Stimulated activated effector memory CD8-positive, alpha-beta T cell treated with anti-CD3 and anti-CD28 coated beads, Interleukin-12 subunit alpha, Interleukin-12 subunit beta, amount 100 ng/mL, for 72 hours (primary cell): Measurements from ENCODE around the gene TRNP1.
"Not testable (repeated sequence)": the region's sequence is repeated elsewhere in the genome, so short reads cannot be mapped to it uniquely, and the experiment has no call there.

Experiments used
- ATAC-seq: fragments of 150-1000 bp; cut with Tn5 transposase; 2 replicates; pipeline ENCODE4 v1.10.0; 2021
- DNase-seq, 2 donors: peaks; one replicate each; pipeline ENCODE4 v3.0.0; 2021 to 2022; ENCODE audit warnings: low spot score in 2 of 2
- H3K27ac Mint-ChIP-seq: one replicate; pipeline ENCODE4 v1.8.0; 2022; ENCODE audit warnings: mild to moderate bottlenecking, mixed read lengths
- H3K36me3 Mint-ChIP-seq: one replicate; pipeline ENCODE4 v1.8.0; 2022; ENCODE audit warnings: mild to moderate bottlenecking, mixed read lengths
- H3K4me1 Mint-ChIP-seq: one replicate; pipeline ENCODE4 v1.8.0; 2022; ENCODE audit warnings: mixed read lengths
- H3K4me3 Mint-ChIP-seq: one replicate; pipeline ENCODE4 v1.8.0; 2022; ENCODE audit warnings: mild to moderate bottlenecking, mixed read lengths
- H3K9me3 Mint-ChIP-seq: one replicate; pipeline ENCODE4 v1.8.0; 2022; ENCODE audit warnings: mixed read lengths

The TRNP1 gene, protein sequence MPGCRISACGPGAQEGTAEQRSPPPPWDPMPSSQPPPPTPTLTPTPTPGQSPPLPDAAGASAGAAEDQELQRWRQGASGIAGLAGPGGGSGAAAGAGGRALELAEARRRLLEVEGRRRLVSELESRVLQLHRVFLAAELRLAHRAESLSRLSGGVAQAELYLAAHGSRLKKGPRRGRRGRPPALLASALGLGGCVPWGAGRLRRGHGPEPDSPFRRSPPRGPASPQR

DNA sequence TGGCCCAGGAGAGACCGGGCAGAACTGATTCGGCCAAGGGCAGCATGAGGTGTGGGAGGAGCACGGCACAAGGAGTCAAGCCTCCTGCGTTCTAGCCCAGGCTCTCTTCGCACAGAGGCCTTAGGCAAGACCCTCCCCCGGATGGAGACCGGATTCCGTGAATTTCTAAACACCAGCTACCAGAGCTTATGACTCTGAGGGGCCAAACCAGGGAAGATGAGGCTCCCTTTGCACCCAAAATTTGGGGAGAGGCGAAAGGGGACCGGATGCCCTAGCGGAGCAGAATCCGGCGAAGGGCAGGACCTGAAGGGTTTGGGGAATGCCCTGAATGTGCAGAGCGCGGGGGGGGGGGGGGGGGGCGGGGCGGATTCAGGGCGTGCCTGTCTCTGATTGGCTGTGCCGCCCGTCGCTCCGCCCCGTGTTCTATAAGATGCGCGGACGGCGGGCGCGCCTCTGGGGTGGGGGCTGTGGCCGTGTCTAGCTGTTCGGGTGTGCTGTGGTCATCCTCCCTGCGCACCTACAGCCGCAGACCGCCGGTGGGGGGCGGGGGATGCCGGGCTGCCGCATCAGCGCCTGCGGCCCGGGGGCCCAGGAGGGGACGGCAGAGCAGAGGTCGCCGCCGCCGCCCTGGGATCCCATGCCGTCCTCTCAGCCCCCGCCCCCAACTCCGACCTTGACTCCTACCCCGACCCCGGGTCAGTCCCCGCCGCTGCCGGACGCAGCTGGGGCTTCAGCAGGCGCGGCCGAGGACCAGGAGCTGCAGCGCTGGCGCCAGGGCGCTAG is at the start of gene TRNP1:
Gene TRNP1 (plus strand): TSS at position 456 of the 783 bp plus-strand sequence. CDS start 95 bp downstream, at position 551.
- Mint-ChIP-seq H3K4me1 (peaks cover 24% of the 10 kb centered on the region), H3K27ac (no peak within 1 kb of the TSS), H3K9me3 (no peaks in the 10 kb centered on the region), H3K36me3 (no peaks in the 10 kb centered on the region), H3K4me3 (peak within 1 kb of the TSS; percentile 76)
- ATAC-seq (peak; percentile 73), DNase-seq (peak; percentile 55 to 83)

DNA sequence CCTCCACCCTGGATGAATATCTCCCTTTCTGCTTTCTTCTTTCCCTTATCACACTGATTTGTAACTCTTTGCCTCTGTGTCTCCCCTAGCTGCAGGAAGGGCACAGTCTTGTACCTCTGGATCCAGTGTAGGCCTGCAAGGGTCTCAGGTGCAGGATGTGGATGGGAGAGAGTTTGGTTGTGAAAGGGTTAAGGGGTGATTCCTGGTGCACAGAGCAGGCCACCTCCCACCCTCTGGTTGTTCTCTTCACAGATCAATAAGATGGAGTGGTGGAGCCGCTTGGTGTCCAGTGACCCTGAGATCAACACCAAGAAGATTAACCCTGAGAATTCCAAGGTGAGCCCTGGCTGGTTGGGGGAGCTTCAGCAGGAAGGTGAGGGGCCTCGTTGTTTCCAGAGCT is 48.4 kb upstream of the TRNP1 start:
- Mint-ChIP-seq H3K27ac (peak overlapping the region; percentile 26), H3K4me1 (no peaks in the 10 kb centered on the region), H3K9me3 (no peaks in the 10 kb centered on the region), H3K36me3 (peaks cover 84% of the 10 kb centered on the region), H3K4me3 (no peak overlapping the region)
- DNase-seq (no peak), ATAC-seq (no peak)

DNA sequence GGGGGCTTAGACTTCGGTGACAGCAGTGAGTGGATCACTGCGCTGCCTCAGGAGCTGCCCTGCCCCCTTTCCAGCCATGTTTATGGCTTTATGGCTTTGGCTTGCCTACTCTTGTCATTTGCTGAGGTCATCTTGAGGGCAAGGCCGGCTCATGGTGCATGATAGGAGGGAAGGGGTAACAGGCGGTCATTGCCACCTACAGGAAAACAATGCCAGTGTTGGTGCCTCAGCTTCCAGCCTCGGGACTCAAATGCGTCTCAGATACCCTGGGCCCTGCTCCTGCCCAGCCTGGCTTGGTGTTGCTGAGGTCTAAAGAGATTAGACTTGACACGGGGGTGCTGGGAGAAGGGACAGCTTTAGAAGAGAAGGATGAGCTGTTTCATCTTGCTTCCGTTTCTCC is 47.8 kb upstream of the TRNP1 start:
- H3K4me3 Mint-ChIP-seq, result no peak overlapping the region
- ATAC-seq (no peak), DNase-seq (no peak)
- H3K9me3 Mint-ChIP-seq, result no peaks in the 10 kb centered on the region
- peaks cover 78% of the 10 kb centered on the region for H3K36me3 Mint-ChIP-seq
- H3K27ac Mint-ChIP-seq, result peak overlapping the region; percentile 26
- H3K4me1 Mint-ChIP-seq, result no peaks in the 10 kb centered on the region

DNA sequence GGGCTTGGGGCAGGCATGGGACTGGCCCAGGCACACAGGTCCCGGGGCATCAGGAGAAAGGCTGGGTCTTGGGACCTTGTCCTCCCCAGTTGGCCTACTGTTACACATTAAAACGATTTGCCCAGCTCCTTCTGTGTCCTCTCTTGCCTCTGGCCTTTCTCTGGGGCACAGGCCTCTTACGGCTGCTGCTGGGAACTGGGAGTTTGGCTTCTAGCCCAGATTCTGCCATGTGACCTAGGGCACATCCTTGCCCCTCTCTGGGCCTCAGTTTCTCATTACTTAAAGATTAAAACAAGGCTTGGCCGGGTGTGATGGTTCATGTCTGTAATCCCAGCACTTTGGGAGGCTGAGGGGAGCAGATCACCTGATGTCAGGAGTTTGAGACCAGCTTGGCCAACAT is 47.2 kb upstream of the TRNP1 start:
- H3K4me3 Mint-ChIP-seq, result no peak overlapping the region
- ATAC-seq, result no peak
- no peak for DNase-seq
- peak overlapping the region; percentile 40 for H3K27ac Mint-ChIP-seq
- no peaks in the 10 kb centered on the region for H3K9me3 Mint-ChIP-seq
- H3K4me1 Mint-ChIP-seq, result no peaks in the 10 kb centered on the region
- peaks cover 73% of the 10 kb centered on the region for H3K36me3 Mint-ChIP-seq

DNA sequence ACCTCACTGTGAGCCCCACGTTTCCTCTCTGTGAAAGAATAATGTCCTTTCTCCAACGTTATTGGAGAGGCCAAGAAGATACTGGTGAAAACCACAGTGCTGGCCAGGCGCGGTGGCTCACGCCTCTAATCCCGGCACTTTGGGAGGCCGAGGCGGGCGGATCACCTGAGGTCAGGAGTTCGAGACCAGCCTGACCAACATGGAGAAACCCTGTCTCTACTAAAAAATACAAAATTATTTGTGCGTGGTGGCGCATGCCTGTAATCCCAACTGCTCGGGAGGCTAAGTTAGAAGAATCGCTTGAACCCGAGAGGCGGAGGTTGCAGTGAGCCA is 44.8 kb upstream of the TRNP1 start:
- peaks cover 49% of the 10 kb centered on the region for H3K36me3 Mint-ChIP-seq
- H3K4me1 Mint-ChIP-seq, H3K4me3 Mint-ChIP-seq, H3K9me3 Mint-ChIP-seq, DNase-seq, ATAC-seq, H3K27ac Mint-ChIP-seq: not testable (repeated sequence)

DNA sequence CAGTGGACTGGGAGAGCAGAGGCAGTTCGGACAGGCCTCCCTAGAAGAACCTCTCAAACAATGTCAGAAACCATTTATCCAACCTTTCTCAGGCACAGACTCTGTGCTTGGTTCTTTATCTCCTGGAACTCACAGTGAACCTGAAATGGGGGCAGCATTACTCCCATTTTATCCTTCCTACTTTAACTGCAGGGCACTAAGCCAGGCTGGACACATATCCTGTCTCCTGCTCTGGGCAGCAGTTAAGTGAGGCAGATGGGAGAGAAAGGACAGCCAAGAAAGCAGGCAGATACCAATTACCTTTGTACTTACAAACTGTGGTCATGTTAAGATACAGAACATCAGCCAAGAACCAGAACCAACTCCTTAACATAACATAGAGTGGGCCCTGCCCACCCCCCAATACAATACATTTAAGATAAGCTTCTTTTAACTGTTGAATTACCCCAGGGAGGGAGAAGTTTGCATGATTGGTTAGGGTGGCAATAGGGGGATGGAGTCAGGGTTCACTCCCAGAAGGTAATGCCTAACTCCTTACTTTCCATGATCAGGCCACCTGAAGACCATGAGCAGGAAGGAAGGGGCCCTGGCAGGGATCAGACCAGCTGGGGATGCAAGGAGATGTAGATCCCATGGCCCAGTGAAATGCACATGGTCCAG is 44.1 kb upstream of the TRNP1 start:
- Mint-ChIP-seq H3K36me3 (peaks cover 42% of the 10 kb centered on the region), H3K4me3 (no peak overlapping the region), H3K9me3 (no peaks in the 10 kb centered on the region), H3K4me1 (no peaks in the 10 kb centered on the region), H3K27ac (no peak overlapping the region)
- DNase-seq, result no peak
- no peak for ATAC-seq

DNA sequence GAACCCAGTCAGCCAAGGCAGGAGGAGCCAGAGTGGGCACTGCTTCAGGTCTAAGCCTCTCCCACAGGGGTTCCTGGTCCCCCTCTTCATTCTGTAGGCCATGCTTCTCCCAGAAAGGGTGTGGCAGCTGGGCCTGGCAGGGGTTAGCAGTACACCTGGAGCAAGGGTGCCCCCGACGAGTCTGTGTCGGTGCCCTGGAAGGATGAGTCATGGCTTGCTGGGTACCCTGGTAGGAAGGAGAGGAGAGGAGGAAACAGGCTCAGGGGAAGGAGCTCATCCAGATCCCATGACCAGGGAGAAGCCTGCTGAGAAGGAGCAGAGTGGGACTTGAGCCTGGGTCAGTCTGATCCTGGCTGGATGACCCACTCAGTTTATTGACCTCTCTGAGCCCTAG is 43.6 kb upstream of the TRNP1 start:
- ATAC-seq, result no peak
- peaks cover 37% of the 10 kb centered on the region for H3K36me3 Mint-ChIP-seq

DNA sequence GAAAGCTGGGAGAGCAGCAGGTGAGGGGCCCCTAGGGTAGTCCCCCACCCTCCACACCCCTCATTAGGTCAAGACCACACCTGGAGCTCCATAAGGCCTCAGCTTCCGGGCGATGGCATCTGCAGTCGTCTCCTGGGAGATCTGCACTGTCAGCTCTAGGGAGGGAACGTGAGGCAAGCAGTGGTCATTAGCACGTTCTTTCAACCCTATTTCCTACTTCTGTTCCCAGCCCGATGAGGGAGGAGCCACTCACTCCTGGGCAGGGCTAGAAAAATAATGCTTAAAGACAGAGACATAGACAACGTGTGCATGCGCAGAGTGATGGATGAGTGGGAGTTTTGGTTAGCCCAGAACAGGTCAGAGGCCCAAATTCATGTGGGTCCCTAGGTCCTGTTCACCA is 42.9 kb upstream of the TRNP1 start:
- no peaks in the 10 kb centered on the region for H3K4me1 Mint-ChIP-seq
- H3K9me3 Mint-ChIP-seq, result no peaks in the 10 kb centered on the region
- ATAC-seq (no peak), DNase-seq (no peak)
- H3K27ac Mint-ChIP-seq, result no peak overlapping the region
- H3K36me3 Mint-ChIP-seq, result peaks cover 30% of the 10 kb centered on the region
- no peak overlapping the region for H3K4me3 Mint-ChIP-seq

More for the DNA sequence above, 43.6 kb upstream of the TRNP1 start:
- Mint-ChIP-seq H3K4me3 (no peak overlapping the region), H3K4me1 (no peaks in the 10 kb centered on the region), H3K9me3 (no peaks in the 10 kb centered on the region), H3K27ac (no peak overlapping the region)
- no peak for DNase-seq

DNA sequence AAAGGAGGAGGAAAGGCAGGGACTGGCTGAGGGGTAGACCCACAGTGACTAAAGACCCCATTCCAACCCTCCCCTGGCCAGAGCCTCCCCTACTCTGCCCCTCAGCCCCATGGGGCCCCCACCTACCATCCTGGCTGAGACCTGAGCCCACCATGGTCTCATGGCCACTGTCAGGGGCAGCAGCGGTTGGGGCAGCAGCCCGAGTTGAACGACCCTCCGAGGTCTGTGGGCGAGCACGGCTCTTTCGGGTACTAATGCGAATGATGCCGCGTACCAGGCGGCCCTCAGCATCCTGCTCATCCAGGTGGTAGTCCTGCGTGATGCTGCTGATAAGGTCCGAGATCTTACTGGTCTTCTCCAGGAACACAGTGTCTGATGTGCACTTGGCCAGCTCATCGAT is 42.3 kb upstream of the TRNP1 start:
- Mint-ChIP-seq H3K9me3 (no peaks in the 10 kb centered on the region), H3K4me3 (no peak overlapping the region), H3K36me3 (peaks cover 24% of the 10 kb centered on the region)

DNA sequence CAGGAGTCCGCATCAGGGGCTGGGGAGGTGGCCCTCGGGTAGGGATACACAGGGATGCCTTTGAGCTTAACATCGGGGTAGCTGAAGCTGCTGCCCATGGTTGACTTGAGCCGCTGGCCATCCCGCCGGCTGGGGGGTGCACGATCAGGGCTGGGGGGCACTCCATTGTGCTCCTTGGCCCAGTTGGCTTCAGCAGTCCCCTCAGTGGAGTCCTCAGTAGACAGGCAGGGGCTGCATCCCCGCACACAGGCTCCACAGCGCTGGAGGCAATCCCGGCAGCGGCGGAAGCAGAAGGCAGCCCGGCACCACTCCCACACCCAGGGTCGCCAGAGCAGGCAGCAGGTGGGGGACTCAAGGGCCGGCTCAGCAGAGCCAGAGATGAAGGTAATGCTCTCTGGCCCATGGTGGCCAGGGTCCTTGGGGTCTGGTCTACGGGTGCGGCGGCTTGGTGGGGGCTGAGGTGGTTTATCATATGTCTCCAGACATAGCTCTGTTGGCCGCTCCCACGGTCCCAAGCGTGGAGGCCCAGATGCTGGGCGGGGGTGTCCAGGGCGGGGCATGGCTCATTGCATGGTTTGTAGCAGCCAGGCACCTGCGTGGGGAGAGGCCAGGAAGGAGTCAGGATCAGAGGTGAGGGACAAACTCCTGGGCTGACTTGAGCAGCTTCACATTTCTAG is 41.5 kb upstream of the TRNP1 start:
- H3K27ac Mint-ChIP-seq, result no peak overlapping the region

More for the DNA sequence above, 42.3 kb upstream of the TRNP1 start:
- H3K27ac Mint-ChIP-seq, result no peak overlapping the region
- no peaks in the 10 kb centered on the region for H3K4me1 Mint-ChIP-seq
- ATAC-seq (no peak), DNase-seq (no peak)

DNA sequence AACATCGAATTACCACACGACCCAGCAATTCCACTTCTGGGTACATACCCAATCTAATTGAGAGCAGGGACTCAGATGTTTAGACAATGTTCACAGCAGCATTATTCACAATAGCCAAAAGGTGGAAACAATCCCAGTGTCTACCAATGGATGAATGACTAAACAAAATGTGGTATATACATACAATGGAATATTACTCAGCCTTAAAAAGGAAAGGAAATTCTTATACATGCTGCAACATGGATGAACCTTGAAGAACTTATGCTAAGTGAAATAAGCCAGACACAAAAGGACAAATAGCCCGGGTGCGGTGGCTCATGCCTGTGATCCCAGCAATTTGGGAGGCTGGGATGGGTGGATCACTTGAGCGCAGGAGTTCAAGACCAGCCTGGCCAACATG is 40.1 kb upstream of the TRNP1 start:
- DNase-seq (no peak), ATAC-seq (no peak)

More for the DNA sequence above, 41.5 kb upstream of the TRNP1 start:
- H3K4me1 Mint-ChIP-seq, result no peaks in the 10 kb centered on the region
- DNase-seq, result no peak
- no peaks in the 10 kb centered on the region for H3K9me3 Mint-ChIP-seq
- no peak for ATAC-seq
- H3K4me3 Mint-ChIP-seq, result no peak overlapping the region
- peaks cover 16% of the 10 kb centered on the region for H3K36me3 Mint-ChIP-seq

DNA sequence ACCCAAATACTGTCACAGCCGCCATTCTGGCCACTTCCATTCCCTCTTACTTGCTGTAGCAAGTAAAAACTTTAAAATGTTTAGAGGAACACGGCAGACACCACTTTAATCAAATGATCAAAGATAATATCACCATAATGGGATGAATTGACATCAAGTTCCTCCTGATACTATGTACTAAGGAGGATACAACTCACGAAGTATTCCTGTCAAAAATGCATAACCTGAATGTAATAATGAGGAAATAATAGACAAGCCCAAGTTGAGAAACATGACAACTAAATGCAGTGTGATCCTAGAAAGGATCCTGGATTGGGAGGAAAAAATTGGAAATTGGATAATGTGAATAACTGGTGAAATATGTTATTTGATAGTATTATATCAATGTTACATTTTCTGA is 37.2 kb upstream of the TRNP1 start:
- Mint-ChIP-seq H3K36me3 (no peaks in the 10 kb centered on the region), H3K4me3 (no peak overlapping the region), H3K4me1 (peaks cover 6% of the 10 kb centered on the region), H3K9me3 (no peaks in the 10 kb centered on the region), H3K27ac (no peak overlapping the region)
- DNase-seq (no peak), ATAC-seq (no peak)

More for the DNA sequence above, 40.1 kb upstream of the TRNP1 start:
- no peak overlapping the region for H3K27ac Mint-ChIP-seq
- no peaks in the 10 kb centered on the region for H3K4me1 Mint-ChIP-seq
- H3K4me3 Mint-ChIP-seq, result no peak overlapping the region
- H3K36me3 Mint-ChIP-seq, result peaks cover 6% of the 10 kb centered on the region
- no peaks in the 10 kb centered on the region for H3K9me3 Mint-ChIP-seq

DNA sequence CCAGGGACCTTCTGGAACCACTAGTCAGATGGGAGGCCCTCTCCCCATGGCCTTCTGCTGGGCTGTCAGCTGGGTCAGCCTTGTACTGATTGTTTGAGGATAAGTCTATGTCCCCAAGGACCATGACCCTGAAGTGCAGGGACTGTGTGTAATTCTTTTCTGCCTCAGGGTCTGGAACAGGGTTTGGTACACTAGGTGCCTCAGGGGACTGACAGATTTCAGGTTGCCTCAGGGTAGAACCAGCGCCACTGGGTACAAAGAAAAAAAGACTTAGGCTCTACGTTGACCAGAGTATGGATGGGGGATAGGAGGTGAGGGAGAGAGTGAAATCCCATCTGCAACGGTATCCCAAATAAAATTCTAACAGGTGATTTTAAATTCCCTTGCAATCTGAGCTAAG is 36.2 kb upstream of the TRNP1 start:
- H3K36me3 Mint-ChIP-seq, result no peaks in the 10 kb centered on the region
- peaks cover 6% of the 10 kb centered on the region for H3K4me1 Mint-ChIP-seq
- DNase-seq (no peak), ATAC-seq (no peak)
- H3K27ac Mint-ChIP-seq, result no peak overlapping the region
- H3K9me3 Mint-ChIP-seq, result no peaks in the 10 kb centered on the region
- H3K4me3 Mint-ChIP-seq, result no peak overlapping the region

DNA sequence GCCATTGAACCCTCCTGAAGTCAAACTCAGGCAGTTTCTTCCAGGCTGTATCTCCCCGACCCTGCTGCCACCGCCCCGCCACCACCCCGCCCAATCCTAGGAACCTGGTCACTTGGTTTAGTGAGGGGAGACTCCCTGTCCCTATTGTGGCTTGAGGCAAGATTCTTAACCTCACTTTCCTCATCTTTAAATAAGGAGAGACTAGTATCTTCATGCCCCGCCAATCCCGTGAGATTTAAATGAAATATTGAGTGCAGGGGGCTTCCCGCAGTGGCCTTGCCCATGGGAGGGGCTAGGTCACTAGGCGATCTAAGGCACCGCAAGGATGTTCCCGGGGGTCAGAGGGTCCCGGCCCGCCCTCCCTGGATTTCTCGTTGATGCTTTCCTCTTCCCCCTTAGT is 34.2 kb upstream of the TRNP1 start:
- Mint-ChIP-seq H3K4me1 (peaks cover 6% of the 10 kb centered on the region), H3K27ac (no peak overlapping the region), H3K9me3 (no peaks in the 10 kb centered on the region), H3K36me3 (no peaks in the 10 kb centered on the region), H3K4me3 (peak overlapping the region; percentile 70)
- ATAC-seq (no peak), DNase-seq (no peak)
